Right ventricle myocardium superior (tissue), 1 donor: ENCODE measurements around the gene TPCN2. TPM values are rescaled to one million over a fixed set of nuclear protein-coding genes. Genes with fewer than 3 reads are reported as not detected.
"Not testable (repeated sequence)": the region's sequence is repeated elsewhere in the genome, so short reads cannot be mapped to it uniquely, and the experiment has no call there.

ENCODE experiments used
- ATAC-seq: fragments of 200-7000 bp; cut with Tn5 transposase; one replicate; pipeline ENCODE4 v1.9.1; 2020; ENCODE audit warnings: mild to moderate bottlenecking; ENCODE audit not compliant: poor library complexity
- DNase-seq: peaks from one replicate; pipeline ENCODE4 v3.0.0-alpha.2; 2020
- intact Hi-C: fragments of 100-400 bp; cut with DNase I; formaldehyde crosslinking; loops from one replicate; pipeline ENCODE4 v1.11.2; 2022
- total RNA-seq: library from RNA; stranded (reverse); fragmentation: NEBNext Ultra II Directional; extraction: Animal tissue kit (Norgen Biotek cat#: 25700); gene quantifications from one replicate; pipeline ENCODE4 v1.2.1, GENCODE V29; 2021
- donor health status: DM: no; HTN: yes; CAD: no; lungs with severe emphysema.

TPCN2 gene
- total RNA-seq, 1 donor from 2014 or later = 7.6 TPM

DNA sequence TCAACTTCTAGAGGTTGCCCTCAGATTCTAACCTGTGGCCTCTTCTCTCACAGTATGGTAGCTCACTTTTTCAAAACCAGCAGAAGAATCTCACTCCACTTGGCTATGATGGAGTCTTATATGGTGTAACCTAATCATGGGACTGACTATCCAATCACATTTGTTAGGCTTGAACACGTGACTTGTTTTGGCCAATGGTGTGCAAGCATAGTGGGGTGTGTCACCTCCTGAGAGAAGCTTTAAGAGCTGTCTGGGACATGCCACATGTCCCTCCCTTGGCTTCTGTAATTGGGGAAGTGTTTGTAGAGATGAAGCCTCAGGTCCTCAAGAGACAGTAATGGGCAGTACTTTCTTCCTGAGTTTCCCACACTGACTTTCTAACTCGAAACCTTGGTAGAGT, 94.2 kb downstream of the TPCN2 start:
- ATAC-seq (no peak), DNase-seq (no peak)
- intact Hi-C loops = no loop called here

DNA sequence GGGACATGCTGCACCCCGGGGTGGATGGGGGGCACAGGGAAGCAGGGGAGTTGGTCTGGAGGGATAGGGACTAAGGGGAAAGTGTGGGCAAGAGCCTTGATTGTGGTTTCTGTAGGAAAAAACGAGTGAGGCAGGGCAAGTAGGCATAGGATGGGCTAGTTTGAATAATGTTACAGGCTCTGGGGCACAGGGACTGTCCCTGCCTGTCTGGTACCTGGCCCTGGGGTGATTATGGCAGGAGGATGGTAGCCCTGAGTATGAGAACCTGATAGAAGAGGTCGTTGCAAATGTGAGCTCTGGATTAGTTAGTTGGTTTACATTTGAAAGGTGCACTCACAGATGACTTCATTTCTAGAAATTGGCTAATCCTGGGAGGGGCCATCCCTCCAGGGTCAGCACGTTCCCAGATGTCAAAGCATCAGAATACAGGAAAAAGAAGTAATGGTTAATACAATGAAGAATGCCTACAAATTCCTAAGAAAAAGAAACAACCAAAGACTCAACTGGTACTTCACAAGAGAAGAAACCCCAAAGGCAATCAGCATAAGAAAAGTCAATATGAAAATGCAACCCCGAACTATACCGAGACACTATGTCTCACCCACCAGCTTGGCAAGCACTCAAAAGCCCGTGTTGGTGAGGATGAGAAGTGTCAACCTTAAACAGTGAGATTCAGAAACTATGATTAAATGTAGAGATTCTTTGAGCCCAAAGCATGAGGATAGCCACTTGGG, 95.8 kb downstream of the TPCN2 start:
- intact Hi-C loops = no loop called here
- ATAC-seq (no peak), DNase-seq (peak; percentile 6)

- intact Hi-C loops = no loop called here
- no peak for DNase-seq
- ATAC-seq = no peak
These were observed 96.3 kb downstream of the TPCN2 start for GRCh38 chr11:69145050-69145380.

DNA sequence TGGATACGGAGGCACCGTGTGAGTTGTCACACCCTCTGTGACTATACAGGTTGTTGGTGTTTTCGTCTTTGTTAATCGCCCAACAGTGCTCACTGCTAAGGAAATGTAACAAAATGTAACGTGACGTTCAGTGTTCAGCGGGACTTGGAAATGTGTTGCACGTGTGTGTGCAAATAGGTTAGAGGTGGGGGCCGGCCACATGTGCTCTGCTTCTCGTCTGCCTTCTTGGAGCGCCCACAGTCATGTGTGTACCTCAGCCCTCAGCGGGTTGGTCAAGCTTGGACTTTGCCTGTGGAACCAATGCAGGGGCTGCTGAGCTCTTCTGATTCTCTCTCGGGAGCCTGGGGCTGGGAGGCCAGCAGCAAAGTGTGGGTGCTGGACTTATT, 99.6 kb downstream of the TPCN2 start:
- no peak for ATAC-seq
- DNase-seq = no peak
- intact Hi-C loops = no loop called here

DNA sequence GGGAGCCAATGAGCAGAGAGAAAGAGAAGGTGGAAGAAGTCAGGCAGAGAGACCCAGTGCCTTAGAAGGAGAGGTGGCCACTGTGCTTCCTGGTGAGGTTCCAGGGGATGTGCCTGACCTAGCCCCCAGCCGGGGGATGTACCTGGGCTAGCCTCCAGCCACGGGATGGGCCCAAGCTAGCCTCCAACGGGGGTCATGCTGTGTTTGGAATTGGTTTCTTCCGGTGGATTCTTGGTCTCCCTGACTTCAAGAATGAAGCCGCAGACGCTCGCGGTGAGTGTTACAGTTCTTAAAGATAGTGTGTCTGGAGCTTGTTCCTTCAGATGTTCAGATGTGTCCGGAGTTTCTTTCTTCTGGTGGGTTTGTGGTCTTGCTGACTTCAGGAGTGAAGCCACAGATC, 100.1 kb downstream of the TPCN2 start:
- ATAC-seq = no peak
- DNase-seq = peak; percentile 11
- intact Hi-C loops = no loop called here

DNA sequence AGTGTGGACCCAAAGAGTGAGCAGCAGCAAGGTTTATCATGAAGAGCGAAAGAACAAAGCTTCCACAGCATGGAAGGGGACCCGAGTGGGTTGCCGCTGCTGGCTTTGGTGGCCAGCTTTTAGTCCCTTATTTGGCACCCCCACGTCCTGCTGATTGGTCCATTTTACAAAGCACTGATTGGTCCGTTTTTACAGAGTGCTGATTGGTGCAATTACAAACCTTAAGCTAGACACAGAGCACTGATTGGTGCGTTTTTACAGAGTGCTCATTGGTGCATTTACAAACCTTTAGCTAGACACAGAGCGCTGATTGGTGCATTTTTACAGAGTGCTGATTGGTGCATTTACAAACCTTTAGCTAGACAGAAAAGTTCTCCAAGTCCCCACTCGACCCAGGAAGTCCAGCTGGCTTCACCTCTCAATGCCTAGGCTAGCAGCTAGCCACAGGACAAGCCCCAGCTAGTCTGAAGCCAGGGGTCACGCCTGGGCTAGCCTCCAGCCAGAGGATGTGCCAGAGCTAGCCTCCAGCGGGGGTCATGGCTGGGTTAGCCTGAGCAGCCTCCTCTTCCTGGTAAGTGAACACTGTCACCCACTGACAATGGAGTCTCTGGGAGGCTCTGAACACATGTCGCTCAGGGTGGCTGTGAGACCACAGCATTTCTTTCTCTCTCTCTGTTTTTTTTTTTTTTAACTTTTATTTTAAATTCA, 100.8 kb downstream of the TPCN2 start:
- intact Hi-C loops, ATAC-seq: not testable (repeated sequence)
- DNase-seq = peak; percentile 27

DNA sequence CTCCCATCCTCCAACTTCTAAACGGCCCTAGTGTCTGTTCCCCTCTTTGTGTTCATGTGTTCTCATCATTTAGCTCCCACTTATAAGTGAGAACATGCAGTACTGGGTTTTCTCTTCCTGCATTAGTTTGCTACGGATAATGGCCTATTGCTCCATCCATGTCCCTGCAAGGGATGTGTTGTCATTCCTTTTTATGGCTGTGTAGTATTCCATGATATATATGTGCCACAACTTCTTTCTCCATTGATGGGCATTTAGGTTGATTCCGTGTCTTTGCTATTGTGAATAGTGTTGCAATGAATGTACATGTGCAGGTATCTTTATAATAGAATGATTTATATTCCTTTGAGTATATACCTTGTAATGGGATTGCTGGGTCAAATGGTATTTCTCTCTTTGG, 101.4 kb downstream of the TPCN2 start:
- DNase-seq (no peak), ATAC-seq (no peak)
- intact Hi-C loops = no loop called here

DNA sequence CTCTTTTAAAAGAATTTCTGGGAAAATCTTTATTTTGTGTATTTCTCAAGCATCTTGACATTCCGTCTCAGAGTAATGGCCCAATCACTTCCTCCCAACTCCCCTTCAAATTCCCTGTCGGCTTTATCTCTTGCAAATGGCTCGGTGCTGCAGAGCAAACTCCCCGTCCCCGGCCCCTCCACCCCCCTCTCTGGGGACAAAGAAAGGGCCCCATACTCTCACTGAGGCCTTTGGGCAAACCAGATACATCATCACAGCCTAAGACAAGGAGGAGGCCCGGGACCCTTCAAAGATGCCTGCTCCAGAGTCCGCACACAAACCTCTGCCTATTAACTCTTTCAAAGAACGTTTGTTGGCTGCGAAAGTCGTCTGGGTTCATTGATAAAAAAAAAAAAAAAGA, 103.1 kb downstream of the TPCN2 start:
- no peak for ATAC-seq
- intact Hi-C loops = no loop called here
- no peak for DNase-seq

DNA sequence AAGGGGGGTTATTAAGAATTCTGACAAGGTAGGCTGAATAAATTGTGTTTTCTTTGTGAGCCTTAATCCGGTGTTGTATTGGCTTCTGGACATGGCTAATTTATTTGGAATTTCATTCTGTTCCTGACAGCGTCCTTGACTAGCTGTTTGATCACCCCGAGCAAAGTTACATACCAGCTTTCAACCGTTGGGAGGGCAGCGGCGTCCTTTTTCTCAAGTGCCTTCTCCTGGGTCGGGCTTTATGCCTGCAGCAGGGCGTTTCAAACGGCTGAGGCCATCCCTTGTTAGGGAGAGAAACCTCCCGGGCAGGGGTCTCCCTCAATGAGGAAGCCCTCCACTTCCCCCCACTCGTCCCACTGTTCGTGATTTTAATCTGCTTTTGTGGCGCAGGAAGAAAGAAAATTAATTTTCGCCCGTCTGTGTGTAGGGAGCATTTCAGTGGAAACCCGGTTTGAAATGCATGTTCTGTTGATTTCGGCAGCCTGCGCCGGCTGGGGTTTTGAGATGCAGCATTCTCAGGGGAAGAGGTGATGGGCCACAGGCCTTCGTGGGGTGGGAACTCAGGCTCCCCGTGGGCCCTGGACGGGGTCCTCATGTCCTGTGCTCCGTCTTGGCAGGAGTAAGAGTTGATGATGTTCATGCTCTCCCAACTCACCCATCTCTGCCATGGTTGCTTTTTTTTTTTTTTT, 104.1 kb downstream of the TPCN2 start:
- DNase-seq (no peak), ATAC-seq (no peak)
- intact Hi-C loops = no loop called here

DNA sequence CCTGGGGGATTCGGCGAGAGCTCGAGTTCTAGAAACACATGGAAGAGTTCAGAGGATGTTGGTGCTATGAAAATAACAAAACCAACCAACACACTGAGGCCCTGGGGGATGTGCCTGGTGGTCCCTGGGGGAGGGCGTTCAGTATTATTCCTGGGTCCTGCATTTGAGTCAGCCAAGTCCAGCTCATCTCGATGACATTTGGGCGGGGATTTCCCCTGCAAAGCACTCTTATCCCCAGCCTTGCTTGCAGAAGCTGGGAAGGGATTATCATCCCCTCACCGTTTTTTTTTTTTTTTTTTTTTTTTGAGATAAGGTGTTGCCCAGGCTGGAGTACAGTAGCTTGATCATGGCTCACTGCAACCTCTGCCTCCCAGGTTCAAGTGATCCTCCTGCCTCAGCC, 104.9 kb downstream of the TPCN2 start:
- ATAC-seq (no peak), DNase-seq (no peak)
- intact Hi-C loops = no loop called here

DNA sequence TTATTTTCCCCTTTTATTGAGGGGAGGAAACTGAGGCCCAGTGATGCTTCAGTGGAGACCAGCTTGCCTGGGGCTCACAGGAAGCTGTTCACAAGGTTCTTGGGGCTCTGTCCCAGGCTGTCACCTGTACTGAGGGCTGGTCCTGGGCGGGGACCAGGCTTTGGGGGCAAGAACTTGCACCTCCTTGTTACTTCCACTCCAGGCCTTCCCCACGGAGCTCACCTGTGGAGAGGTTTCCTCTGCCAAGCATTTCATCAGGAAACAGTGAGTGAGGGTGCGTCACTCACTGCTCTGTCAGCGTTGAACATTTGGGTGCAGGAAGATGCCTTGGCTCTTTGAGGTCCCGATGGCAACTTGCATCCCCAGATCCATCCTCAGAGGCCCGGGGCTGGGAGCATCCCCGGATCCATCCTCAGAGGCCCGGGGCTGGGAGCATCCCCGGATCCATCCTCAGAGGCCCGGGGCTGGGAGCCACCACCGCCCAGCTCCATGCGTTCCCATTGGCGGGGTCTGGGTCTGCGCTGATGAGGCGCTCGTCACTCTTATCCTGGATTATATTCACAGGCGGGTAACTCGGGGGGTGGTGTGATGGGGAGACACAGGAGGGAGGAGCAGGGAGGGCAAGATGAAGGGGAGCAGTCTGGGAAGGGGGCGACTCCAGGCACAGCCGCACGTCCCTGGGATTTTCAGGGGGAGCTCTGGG, 105.6 kb downstream of the TPCN2 start:
- no peak for DNase-seq
- ATAC-seq = no peak
- intact Hi-C loops = no loop called here

- intact Hi-C loops = no loop called here
- ATAC-seq = no peak
- no peak for DNase-seq
These were observed 106.2 kb downstream of the TPCN2 start for GRCh38 chr11:69154938-69155301.

DNA sequence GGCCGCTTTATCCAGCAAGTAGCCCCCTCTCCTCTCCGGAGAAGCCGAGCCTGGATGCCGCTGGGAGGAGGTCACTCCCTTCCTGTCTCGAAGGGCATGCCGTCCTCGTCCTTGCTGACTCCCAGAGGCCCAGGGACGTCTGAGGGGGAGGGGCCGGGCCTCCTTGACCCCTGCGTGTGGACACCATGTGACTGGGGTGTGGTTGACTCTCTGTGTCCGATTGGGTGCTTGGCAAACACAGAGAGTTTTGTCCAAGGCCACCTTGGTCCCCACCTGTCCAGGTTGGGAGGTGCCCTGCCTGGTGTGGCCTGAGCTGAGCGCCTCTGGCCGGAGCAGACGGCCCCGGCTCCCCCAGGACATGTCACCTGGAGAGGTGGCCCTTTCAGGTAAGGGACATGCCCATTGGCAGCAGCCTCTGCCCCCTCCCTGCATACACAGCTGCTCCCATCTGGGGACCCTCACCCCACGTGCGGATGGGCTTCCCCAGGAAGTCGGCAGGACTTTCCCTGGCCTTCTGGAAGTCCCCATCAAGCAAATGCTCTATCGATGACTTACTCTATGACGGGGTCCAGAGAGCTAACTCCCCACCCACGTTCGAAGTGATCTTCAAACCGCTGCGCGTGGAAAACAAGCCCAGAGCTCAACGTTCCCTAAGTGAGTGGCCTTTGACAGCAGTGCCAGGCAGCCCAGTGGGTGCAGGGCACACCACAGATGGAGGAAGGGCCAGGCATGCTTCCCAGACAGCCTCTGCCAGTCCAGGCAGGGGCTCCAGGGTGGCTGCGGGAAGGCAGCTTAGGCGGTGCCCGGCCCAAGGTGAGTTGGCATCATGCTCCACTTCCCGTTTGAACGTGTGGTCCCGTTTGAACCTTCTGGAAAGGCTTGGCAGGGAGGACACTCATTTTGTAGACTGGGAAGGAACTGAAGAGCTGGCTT, 106.8 kb downstream of the TPCN2 start, which contains the start of gene SMIM38:
Gene SMIM38, plus strand, starts transcription at position 634 of the 933 bp plus-strand sequence. CDS start 1,912 bp downstream, outside the sequence.
- ATAC-seq = no peak
- intact Hi-C loops = no loop called here
- DNase-seq = no peak

GRCh38 chr11:69156235-69156639, 107.5 kb downstream of the TPCN2 start:
- intact Hi-C loops = no loop called here
- no peak for DNase-seq
- ATAC-seq = no peak

GRCh38 chr11:69156673-69157155, 108.0 kb downstream of the TPCN2 start:
- intact Hi-C loops = no loop called here
- ATAC-seq (peak; percentile 18), DNase-seq (no peak)

DNA sequence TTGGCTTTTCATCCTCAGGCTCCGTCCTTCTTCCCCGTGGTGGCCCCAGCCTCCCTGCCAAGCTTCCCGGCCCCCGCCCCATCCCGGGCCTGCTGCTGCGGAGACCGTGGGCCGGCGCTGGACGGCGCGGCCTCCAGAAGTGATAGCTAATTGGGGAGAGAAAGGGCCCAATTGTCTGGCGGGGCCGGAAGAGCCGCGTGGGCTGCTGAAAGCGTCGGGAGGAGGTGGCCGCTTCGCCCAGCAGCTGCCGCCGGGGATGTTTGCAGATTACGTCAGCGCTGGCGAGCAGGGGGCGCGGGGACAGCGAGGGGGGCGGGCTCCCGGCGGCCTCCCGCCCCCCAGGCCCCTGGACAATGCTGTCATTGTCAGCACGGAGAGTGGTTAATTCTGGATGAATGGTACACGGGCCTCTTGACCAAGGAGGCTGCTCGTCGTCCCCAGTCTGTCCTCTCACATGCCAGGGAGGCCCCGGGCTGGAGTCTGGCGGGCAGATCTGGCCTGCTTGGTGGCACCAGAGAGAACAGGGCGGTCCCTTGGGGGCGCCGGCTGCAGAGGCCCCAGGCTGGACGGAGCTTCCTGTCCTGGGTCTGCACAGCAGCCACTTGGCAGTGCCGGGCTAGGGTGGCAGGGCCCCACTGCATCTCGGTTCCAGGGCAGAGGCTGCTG, 108.6 kb downstream of the TPCN2 start:
- ATAC-seq = peak; percentile 74
- intact Hi-C loops = no loop called here
- peak; percentile 74 for DNase-seq

DNA sequence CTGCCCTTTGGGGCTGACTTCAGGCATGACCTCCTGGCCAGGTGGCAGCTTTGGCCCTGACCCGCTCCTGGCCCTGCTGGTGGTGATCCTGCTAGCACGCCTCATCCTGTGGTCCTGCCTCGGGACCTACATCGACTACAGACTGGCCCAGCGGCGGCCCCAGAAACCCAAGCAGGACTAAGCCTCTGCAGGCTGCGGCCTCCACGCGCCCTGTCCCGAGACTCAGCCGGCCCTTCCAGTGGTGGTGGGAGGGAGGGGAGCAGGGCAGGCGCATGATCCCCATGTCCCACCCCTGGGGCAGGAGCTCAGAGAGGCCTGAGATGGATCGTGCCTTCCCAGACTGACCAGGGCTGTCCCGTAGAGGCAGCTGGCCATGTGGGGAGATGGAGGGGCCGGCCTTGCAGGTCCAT, 109.1 kb downstream of the TPCN2 start:
- ATAC-seq = no peak
- DNase-seq = no peak
- intact Hi-C loops = no loop called here
